Choroid plexus epithelial cell (primary cell): Measurements from ENCODE around the gene TM4SF1.

Experiments used
- DNase-seq: peaks from one replicate; pipeline ENCODE4 v3.0.0-alpha.2; 2010; ENCODE audit warnings: low read depth
- H3K4me3 ChIP-seq: 2 replicates; pipeline ENCODE4 v1.5.1; 2011; ENCODE audit warnings: low read depth, mild to moderate bottlenecking, control low read depth, low read length, moderate library complexity
- CTCF ChIP-seq: conservative IDR thresholded peaks from 2 replicates; pipeline ENCODE4 v1.5.1; 2011; ENCODE audit warnings: low read depth, mild to moderate bottlenecking, control low read depth, inconsistent platforms, low read length, moderate library complexity

TM4SF1 gene

DNA sequence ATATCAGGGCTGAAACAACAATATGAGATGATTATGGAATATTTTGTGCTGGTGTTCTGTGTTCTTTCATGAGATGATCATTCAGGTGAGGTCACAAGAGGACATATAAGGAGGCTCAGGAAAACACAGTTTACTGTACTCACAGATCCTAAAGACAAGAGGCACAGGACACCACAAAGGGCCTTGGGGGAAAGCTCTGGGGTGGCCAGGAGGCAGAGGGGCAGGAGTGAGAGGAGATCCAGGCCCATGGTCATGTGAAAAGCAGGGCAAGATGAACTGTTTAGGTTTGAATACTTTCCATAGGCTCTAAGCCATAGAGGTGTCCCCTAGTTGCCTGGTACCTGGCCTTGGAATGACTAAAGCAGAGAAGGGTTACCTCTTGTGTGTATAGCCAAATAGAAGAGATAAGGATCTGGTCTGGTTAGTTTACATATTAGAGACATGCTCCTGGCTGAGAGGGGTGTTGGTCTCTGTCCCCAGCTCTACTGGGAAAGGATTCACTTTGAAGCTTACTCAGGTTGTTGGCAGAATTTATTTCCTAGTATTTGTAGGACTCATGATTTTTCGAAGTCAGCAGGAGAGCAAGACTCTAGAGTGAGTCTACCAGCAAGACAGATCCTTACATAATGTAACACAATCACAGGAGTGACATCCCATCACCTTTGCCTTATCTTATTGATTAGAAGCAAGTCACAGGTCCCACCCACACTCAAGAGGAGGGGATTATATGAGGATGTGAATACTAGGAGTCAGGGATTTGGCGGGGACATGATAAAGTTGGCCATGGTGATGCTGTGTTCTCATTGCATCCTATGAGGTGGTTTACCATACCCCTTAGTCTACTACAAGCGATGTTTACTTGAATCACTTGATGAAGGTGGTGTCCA is 11.3 kb upstream of the TM4SF1 start:
- no peak for DNase-seq
- no peak for TF ChIP-seq CTCF

DNA sequence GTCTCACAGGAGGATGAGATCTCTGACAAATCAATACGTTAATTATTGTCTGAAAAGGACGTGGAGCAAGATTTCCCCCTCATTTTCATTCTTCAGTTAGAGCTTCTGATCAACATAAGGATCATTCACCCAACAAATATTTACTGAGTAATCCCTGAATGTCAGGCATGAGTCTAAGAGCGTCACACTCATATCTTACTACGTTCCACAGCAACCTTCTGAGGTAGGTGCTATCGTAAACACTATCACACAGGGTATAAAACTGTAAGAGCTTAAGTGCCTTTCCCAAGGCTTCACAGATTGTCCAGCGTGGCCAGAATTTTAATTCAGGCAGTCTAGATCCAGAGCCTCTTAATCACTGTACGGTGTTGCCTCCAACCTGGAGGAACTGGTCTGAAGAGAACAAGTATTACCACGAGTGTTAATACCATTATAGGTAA is 10.6 kb upstream of the TM4SF1 start:
- TF ChIP-seq CTCF, result no peak
- DNase-seq, result peak; percentile 85
- H3K4me3 ChIP-seq, result no peak overlapping the region

More for the DNA sequence above, 11.3 kb upstream of the TM4SF1 start:
- no peak overlapping the region for H3K4me3 ChIP-seq

GRCh38 chr3:149386299-149386606 is 8.8 kb upstream of the TM4SF1 start:
- no peak for TF ChIP-seq CTCF
- no peak overlapping the region for H3K4me3 ChIP-seq
- no peak for DNase-seq

- no peak for DNase-seq
- no peak for TF ChIP-seq CTCF
- H3K4me3 ChIP-seq, result no peak overlapping the region
Measured at GRCh38 chr3:149385617-149386298, 8.3 kb upstream of the TM4SF1 start.

DNA sequence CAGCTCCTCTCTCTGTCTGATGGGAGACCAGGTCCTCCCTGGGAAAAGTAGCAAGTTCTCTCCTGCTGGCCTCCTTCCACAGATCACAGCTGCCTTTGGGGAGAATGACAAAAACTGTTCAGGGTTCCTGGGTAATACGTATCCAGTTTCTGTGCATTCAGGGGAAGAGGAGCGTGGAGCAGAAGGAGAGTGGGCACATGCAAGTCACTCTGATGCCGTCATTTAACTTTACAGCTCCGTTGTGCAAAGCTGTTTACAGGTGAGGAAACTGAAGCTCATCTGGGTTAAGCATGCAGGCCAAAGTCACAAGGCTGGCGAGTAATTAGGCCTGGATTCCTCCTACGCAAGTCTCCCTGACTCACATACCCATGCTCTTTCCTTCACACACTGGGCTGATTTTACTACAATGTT is 7.5 kb upstream of the TM4SF1 start:
- DNase-seq, result peak; percentile 86
- TF ChIP-seq CTCF, result no peak
- no peak overlapping the region for H3K4me3 ChIP-seq

GRCh38 chr3:149384167-149384566 is 6.7 kb upstream of the TM4SF1 start:
- no peak overlapping the region for H3K4me3 ChIP-seq
- no peak for TF ChIP-seq CTCF
- no peak for DNase-seq
